HG03432 (cell line): Measurements from ENCODE around the gene DVL1.
A peak's percentile ranks its signal among the peaks of the same experiment; 100 is the strongest.

Experiments used
- ATAC-seq: cut with Tn5 transposase; IDR thresholded peaks from one replicate; pipeline ENCODE4 v1.9.1; 2021; ENCODE audit warnings: mild to moderate bottlenecking, moderate library complexity; ENCODE audit not compliant: unreplicated experiment

DVL1 gene

DNA sequence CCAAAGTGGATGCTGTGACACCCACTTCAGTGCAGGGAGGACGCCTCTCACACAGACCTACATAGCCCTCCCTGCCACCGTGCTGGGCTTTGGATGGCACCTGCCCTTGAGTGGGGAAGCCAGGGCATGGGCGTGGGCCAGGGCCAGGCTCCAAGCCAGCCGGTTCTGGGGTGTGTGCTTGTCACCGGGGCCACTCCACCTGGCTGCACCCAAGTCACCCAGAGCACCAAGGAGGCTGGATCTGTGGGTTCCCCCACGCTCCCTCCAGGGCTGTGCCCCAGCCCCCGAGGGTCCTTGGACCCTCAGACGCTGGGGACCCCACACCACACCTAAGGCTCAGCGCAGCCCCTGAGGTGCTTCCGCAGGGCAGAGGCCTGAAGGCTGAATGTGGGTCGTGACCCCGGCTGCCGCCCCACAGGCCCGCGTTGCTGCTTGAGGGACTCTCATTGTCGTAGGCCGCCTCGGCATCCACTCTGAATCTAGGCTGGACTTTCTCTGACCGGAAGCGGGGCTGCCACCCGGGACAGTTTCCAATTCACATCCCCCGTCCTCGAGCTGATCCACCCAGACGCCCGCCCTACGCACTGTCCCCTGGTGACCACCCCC lies 7.7 kb upstream of the DVL1 start:
- ATAC-seq, result no peak

DNA sequence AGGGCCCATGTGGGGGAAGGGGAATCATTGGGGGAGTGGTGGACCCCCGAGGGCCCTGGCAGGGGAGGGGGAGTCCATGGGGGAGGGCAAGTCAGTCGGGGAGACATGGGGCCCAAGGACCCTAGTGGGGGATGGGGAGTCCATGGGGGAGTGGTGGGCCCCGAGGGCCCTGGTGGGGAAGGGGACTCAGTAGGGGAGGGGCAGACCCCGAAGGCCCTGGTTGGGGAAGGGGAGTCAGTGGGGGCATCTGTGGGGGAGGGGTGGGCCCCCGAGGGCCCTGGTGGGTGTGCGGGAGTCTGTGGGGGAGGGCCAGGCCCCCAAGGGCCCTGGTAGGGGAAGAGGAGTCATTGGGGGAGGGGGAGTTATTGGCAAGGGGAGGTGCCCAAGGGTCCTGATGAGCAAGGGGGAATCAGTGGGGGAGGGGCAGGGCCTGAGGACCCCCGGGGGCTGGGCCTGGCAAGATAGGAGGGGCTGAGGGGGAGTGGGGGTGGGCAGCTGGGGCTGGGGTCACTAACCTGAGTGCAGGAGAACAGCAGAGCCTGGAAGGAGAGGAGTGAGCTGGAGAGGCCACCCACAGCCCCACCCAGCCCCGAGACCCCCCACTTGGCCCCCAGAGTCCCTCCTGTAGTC lies 7.1 kb upstream of the DVL1 start:
- ATAC-seq, result no peak

DNA sequence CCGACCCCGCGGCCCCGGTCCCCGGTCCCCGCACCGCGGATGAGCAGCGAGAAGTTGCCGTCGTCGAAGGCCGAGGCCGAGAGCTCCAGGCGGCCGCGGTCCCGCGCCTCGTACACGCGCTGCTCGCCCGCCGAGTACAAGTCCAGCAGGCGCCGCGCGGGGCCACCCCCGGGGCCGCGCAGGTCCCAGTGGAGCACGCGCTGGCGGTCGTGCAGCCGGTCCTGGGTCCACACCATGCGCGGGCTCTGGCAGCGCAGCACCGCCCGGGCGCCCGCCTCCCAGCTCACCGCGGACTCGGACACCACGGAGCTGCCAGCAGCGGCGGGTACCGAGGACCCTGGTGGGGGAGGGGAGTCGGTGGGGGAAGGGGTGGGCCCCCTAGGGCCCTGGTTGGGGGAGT lies 6.2 kb upstream of the DVL1 start:
- no peak for ATAC-seq

DNA sequence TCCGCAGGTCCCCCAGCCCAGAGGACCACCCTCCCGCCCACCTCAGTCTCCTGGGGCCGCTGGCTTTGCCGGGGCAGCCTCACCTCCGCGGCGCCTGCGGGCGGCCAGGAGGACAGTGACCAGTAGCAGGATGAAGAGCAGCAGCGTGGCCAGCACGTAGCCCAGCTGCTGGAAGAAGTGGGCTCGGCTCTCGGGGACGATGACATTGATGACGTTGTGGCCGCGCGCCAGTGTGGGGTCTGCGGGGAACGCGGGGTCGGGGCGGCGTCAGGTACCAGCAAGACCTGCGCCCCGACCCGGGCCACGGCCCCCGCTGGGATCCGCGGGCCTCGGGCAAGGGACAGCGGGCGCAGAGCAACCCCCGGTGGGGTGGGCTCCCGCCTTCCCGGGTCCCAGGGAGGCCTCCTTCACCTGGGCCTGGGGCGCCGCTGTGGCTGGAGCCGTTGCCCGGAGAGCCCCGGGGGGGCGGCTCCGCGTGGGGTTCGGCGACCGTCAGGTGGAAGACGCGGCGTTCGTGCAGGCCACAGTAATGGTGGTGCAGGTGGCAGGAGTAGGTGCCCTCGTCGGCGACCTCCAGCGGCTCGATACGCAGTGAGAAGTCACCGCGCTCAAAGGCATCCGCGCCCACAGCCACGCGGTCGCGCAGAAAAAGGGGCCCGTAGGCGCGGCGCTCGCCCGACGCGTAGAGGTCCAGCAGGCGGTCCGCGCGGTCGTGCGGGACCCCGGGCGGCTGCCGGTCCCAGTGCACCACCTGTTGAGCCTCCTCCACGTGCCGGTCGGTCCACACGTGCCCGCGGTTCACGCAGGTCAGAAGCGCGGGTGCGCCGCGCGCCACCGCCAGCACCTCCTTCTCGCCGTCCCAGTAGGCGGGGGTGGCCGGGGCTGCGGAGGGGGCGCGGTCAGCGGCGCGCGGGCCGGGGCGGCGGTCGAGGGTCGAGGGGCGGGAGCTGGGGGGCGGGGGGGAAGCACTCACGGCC lies 5.3 kb upstream of the DVL1 start:
- no peak for ATAC-seq

DNA sequence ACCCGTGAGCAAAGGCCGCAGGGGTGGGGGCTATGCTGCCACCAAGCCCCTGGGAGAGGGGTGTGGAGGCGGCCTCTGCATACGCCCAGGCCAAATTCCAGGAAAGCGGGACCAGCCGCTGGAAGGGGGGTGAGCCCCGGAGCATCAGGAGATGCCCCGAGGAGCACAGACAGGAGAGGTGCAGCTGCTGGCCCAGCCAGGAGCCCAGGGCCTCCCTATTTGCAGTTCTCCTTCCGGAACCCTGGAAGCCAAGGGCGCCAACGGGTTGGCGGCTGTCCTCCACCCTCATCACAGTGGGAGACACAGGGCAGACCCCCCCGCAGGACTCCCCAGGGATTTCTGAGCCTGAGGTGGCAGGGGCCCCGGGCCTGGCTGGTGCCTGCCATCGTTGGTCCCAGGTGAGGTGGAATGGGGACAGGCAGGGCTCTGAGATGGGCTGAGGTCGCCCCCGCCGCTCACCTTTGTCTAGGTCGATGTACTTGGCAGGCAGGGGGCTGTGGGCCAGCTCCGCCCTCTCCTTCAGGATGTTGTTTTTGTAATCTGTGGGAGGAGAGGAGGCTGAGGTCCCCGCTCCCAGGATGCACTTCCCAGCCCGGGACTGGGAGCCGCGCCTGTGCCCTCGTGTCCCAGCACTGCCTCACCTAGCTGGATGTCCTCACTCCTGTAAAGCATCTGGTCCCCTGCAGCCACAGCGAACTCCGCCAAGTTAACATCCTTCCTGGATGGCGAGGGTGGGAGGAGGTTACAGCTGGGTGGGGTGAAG lies 4.4 kb upstream of the DVL1 start:
- no peak for ATAC-seq

DNA sequence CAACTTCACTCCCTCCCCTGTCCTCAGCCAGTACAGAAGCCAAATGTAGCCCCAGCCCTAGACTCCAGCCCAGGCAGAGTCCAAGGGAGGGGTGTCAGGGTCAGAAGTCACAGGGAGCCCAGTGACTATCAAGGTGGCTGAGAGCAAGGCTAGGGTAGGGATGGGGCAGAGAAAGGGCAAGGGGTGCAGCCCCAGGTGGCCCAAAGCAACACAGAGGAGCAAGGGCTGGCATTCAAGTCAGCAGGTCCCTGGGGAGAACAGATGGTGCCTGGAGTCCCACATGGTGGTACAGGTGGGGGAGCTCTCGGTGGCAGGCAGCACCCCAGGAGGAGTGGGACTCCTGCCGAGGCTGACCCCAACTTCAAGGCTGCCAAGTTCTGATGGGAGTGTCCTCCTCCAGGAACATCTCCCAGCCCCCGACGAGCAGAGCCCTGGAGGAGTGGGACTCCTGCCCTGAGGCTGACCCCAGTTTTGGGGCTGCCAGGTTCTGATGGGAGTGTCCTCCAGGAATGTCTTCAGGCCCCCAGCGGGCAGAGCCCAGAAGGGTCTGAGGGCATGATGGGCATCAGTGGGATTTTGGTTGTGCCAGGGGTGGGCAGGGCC lies 3.7 kb upstream of the DVL1 start:
- ATAC-seq, result no peak

DNA sequence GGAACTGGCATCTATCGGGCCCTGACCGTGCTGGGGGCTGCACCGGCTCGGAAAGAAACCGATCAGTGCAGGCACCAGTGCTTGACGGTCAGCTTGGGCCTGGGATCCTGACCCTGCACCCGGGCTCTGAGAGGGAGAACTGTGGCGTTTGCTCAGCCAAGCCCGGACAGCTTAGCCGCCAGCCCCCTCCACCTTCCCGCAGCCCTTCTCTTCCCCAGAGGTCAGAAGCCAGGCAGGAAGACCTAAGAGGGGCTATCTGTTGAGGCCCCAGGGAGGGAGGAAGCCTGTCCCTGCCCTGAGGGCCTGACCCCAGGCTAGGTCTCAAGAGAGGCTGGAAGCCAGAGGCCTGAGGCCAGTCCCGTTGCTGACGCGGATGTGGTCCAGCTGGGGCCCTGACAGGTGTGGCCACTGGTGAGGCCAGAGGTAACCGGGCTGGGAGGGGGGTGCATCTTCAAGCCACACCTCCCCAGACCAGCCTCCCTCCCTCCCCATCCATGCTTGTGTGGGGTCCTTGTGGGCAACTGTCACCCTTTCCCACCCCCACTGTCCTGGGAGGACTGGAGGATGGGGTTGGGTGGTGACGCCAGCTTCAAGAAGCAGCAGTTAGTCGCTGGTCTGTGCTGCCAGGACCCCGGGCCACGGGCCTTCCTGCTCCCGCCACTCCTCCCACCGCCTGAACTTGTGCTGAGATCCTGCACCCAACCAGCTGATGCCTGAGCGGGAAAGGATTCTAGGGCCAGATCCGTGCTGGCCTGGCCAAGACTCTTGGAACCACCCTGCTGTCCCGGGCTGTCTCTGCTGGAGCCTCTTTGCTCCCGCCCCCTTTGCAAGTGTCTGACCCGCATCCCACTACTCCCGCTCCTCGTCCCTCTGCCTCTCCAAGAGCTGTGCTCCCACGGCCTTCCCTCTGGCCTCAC lies 2.6 kb upstream of the DVL1 start:
- ATAC-seq, result no peak

DNA sequence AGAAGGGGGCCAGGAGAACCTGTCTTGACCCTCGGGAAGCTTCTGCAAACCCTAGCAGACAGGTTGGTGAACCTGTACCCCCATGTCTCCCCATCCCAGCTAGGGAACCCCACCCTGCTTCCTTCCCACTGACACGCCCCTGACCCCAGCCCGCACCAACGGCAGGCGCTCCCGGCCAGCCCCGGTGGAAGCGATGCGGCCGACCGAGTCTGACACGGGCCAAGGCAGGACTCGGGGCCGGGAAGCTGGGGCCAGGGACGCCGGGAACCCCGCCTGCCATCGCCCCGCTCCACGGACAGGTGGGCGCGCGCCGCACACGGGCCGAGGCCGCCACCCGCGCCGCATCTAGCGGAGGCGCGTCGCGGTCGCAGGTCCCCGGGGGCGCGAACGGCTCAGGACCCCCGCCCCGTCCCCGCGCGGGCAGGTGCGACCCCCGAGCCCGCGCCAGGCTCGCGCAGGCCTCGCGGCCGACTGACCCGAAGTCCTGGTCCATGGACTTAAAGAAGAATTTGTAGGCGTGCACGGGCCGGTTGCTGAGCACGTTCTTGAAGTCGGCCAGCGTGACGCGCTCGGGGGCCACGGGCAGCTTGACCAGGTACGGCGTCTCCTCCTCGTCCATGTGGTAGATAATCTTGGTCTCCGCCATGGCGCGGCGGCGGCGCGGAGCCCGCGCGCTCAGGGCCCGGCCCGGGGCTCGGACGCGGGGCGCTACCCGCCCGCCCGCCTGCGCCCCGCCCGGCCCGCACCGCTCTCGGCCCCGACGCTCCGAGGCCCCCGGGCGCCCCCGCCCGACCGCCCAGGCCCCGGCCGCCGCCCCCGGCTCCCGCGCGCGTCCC lies 580 bp downstream of the DVL1 start:
- ATAC-seq, result peak; percentile 36

DNA sequence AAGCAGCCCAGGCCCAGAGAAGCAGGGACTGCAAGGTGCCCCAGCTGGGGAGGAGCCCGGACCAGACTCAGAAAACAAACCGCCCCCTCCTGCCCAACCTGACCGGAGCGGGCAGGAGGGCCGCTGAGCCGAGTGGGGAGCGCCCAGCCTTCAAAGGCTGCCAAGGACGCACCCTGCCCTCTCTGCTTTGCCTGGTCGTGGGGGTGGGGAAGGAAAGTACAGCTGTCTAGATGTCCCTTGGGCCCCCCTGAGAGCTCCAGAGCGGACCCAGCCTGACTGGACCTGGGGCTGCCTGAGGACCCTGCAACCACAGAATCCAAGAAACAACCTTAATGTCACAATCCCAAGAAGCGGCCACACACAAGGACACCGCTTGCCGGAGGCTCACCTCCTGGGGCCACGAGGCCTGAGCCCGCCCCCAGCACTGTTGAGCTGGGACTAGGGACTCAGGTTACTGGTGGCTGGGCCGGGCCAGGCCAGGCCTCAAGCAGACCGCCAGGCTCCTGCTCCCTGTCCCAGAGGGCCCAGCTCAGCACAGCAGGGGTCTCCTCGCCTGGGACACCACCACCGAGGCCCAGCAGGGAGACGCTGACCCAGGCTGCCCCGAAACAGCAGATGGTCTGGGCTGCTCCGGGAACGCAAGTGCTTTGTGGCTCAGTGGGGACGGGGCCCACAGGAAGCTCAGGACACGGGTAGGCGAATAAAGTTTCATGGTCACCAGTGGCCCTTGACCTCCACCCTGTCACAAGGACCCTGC lies 1.4 kb downstream of the DVL1 start:
- no peak for ATAC-seq

DNA sequence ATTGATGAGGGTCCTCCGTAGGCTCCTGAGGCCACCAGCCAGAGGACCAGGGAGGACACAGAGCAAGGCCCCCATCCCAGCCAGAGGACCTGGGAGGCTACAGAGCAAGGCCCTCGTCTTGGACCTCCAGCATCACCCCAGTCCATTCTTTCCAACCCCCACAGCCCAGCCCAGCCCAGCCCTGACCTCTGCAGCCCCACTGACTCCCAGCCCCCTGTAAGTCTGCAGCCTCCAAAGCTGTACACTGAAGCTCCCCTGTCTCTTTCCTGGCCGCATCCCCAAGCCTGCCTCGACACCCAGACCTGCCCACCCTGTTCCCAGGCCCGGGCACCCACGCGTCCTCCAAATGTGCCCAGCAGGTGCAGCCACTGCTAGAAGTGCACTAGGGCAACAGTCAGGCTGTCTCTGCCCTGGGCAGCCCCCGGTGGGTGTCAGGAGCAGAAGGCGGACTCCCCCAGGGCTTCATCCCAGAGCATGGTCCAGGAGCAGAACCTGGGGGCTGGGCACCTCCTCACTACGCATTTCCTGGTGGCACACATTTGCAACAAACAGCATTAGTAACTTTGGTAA lies 2.1 kb downstream of the DVL1 start:
- no peak for ATAC-seq

DNA sequence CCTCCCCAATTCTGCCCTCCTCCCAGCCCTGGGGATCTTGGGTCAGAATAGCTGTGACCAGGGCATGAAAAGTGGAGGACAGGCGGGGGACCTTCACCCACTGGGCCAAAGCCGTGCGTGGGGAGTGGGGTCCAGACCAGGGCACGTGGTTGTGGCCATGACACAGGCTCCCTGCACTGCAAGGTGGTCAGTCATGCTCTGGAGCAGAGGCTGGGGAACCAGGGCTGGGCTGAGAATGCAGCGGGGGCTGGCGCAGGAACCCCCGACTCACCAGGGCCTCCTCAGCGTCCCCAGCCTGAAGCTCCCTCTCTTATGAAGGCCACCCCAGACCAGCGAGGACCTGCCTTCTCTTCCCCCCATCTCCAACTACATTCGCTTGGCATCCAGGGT lies 2.7 kb downstream of the DVL1 start:
- no peak for ATAC-seq

DNA sequence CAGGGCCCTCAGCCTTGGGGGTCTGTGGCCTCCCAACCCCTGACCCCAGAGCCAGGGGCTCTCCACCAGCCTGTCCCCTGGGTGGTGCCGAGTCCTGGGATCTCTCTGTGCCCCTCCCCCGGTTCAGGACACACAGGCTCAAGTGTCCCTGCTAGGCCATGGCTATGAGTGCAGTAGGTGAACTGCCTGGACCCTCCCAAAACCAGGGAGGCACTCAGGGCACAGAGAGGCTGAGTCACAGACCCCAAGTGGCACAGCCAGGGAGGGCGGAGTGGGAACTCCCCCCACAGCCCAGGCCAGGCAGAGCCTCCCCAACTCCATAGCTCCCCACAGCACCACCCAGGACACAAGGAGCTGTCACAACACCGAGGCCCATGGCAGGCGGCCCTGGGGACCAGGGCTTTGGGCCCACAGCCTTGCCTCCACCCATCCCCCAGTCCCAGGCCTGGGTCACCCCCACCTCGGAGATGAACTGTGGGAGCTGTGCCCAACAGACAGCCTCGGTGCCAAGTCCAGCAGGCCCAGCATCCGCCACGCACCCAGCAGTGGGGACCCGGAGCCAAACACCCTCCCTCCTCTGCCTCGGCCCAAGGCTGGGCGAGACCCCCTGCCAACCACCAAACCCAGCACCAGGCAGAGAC lies 3.2 kb downstream of the DVL1 start:
- no peak for ATAC-seq

DNA sequence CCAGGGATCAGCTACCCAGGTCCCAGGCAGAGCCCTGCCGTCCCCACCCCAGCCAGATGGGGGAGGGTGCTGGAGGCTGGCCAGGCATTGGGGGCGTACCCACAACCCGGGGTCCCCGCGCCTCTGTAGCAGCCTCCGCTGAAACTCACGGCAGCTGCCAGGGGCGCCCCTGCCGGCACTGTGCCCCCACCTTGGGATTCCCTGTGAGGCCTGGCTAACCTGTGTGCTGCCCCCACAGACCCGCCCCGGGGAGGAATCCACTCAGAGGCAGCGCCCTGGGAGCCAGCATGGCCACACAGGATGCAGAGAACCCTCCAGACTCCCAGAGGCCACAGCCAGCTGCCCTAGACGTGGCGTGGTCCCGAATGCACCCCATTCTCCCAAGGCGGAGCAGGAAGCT lies 3.8 kb downstream of the DVL1 start:
- no peak for ATAC-seq

DNA sequence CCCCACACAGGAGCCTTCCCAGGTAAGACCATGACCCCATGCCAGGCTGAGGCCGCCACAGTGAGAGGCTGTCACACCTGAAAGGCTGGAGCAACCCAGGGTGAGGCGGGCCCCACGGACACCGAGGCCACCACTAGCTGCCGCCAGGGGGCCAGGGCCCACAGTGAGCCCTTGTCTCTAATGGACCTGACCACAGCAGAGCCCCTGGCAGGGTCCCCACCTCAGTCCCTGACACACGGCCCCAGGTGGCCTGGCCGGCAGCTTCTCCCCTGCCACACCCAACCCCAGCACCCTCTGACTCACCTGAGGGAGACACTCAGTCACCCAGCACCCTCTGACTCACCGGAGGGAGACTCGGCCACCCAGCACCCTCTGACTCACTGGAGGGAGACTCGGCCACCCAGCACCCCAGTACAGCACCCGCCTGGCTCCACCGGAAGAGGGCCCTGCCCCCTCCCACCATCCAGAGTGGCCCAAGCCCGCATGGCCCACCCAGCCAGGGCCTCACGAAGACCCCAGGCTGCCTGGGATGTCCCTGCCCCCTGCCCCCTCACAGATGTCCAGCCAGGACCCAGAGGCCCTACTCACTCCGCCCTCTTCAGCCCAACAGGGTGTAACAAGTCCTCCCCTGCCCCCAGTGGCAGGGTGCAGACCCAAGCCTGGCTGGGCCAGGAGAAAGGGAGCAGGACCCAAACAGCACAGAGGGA lies 4.4 kb downstream of the DVL1 start:
- no peak for ATAC-seq

DNA sequence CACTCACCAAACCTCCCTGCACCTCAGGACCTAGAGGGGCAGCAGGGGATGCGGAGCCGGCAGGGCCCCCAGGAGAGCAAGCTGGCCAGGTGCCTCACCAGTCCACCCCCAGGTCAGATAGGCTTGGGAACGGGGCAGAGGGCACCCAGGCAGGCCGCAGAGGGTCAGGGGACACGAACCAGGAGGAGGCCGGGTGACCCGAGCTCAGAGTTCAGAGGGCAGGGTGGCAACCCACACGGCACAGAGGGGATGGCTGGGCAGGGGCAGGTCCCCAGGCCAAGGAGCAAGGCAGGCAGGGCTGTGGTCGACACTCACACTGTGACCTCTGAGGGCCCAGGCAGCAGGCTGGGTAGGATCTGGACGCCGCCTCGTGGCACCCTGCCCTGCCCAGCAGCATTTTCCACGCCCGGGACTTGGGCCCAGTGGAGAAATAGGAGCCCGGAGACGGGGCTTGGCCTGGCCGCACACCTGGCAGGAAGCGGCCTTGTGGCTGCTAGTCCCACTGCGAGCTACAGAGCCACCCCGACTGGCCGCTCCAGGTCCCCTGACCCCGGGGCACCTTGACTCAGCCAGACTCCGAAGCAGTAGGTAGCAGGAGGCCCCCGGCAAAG lies 5.3 kb downstream of the DVL1 start:
- ATAC-seq, result no peak

DNA sequence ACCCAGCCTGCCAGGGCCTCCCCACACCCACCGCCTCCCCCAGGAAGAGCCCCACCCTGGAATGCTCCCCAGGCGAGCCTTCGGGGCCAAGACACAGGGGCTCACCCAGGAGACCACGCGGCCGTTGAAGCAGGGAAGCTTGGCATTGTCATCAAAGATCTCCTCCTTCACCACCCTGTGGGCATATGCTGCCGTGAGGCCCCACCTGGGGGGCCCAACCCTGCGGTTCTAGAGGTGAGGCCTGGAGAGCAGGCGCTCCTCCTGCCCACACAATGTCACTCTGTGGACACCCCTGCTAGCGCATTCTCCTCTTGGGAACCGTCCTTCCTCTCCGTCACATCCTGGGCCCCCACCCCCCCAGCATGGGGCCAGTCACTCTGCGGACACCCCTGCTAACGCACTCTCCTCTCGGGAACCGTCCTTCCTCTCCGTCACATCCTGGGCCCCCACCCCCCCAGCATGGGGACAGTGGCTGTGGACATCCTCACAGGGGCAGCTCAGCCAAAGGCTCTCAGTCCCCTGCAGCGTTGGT lies 6.6 kb downstream of the DVL1 start:
- no peak for ATAC-seq
